Right lobe of liver (tissue), 4 donors: ENCODE data around the gene NHSL2.

Experiments
- POLR2A ChIP-seq: fragments of 450-650 bp; IDR thresholded peaks from one replicate; pipeline ENCODE4 v1.6.1; 2017; ENCODE audit warnings: antibody characterized with exemption, mild to moderate bottlenecking
- TF ChIP-seq, protein P1 (sequence below), 4 donors: fragments of 200-600 bp in 3 of 4; fragments of 450-650 bp in 1 of 4; IDR thresholded peaks; one replicate each; pipeline versions ENCODE4 v1.5.1 to v1.8.0; 2016 to 2022; ENCODE audit warnings: antibody characterized with exemption in 4 of 4, mild to moderate bottlenecking in 2 of 4
- donor health status: DM: no; HTN: no; CAD: no.
- donor health status: DM: no; HTN: no; CAD: no.
- donor health status: DM: no; HTN: yes; CAD: no.

DNA sequence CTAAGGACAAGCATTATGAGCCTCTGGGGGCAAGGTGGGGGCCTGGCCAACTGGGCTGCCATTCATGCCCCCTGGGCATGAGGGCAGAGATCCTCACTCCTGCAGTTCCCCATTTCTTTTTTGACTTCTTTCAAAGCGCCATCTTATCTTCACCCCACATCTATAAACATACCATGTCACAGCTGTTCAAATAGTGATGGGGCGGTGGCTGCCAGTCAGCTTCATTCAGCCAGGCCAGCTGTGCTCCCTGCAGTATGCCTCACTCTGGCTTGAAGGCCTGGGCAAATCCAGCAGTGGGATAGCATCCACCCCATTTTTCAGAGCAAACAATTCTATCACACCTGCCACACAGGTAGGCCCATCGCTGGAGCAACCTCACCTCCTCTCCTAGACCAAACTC, 85.5 kb downstream of the NHSL2 start:
- TF ChIP-seq, protein P1, sequence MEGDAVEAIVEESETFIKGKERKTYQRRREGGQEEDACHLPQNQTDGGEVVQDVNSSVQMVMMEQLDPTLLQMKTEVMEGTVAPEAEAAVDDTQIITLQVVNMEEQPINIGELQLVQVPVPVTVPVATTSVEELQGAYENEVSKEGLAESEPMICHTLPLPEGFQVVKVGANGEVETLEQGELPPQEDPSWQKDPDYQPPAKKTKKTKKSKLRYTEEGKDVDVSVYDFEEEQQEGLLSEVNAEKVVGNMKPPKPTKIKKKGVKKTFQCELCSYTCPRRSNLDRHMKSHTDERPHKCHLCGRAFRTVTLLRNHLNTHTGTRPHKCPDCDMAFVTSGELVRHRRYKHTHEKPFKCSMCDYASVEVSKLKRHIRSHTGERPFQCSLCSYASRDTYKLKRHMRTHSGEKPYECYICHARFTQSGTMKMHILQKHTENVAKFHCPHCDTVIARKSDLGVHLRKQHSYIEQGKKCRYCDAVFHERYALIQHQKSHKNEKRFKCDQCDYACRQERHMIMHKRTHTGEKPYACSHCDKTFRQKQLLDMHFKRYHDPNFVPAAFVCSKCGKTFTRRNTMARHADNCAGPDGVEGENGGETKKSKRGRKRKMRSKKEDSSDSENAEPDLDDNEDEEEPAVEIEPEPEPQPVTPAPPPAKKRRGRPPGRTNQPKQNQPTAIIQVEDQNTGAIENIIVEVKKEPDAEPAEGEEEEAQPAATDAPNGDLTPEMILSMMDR (IDR thresholded peaks at IDR 0.05) = no peak
- no peak for TF ChIP-seq POLR2A
